Measurements from ENCODE around the gene TAF1B. TPM values are rescaled to one million over a fixed set of nuclear protein-coding genes. Genes with fewer than 3 reads are reported as not detected.

Gene TAF1B
- total RNA-seq, 2 donors from 2014 or later = 14.8 to 16.0 TPM

- WGBS = 90% methylated on average over 3 of the region's 3 CpGs
- Histone ChIP-seq H3K4me1 (replicated peaks) (peaks cover 2% of the 10 kb centered on the region), H3K27me3 (replicated peaks; ENCODE audit: insufficient read depth) (no peaks in the 10 kb centered on the region), H3K27ac (no peak overlapping the region), H3K4me3 (no peak overlapping the region), H3K9me3 (no peaks in the 10 kb centered on the region), H3K36me3 (no peaks in the 10 kb centered on the region)
- intact Hi-C loops (cut with DNase I) = no loop called here
- TF ChIP-seq, protein P1, sequence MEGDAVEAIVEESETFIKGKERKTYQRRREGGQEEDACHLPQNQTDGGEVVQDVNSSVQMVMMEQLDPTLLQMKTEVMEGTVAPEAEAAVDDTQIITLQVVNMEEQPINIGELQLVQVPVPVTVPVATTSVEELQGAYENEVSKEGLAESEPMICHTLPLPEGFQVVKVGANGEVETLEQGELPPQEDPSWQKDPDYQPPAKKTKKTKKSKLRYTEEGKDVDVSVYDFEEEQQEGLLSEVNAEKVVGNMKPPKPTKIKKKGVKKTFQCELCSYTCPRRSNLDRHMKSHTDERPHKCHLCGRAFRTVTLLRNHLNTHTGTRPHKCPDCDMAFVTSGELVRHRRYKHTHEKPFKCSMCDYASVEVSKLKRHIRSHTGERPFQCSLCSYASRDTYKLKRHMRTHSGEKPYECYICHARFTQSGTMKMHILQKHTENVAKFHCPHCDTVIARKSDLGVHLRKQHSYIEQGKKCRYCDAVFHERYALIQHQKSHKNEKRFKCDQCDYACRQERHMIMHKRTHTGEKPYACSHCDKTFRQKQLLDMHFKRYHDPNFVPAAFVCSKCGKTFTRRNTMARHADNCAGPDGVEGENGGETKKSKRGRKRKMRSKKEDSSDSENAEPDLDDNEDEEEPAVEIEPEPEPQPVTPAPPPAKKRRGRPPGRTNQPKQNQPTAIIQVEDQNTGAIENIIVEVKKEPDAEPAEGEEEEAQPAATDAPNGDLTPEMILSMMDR (IDR thresholded peaks at IDR 0.05) = no peak
- TF ChIP-seq POLR2AphosphoS5 (IDR thresholded peaks at IDR 0.05) = no peak
- no peak for TF ChIP-seq POLR2A (IDR thresholded peaks at IDR 0.05)
- DNase-seq (ENCODE audit: low spot score) = no peak
Observed at GRCh38 chr2:9836074-9836473, 7.2 kb upstream of the TAF1B start.

DNA sequence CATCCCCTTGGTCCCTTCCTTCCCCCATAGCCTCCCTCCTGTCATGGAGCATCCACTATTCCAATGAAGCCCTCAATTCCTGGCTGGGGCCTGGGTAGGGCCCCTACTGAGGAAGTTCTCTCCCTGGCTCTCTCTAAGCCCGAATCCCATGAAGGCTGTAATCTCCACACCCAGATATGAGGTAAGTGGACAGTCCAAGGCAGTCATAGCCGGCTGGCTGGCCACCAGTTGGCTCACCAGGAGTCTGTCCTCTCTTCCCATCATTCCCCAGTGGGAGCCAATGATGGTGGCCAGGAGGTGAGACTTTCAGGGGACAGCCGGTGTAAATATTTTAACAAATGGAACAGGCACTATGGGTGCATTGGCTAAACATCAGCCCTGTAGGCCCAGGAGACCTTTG lies 6.8 kb upstream of the TAF1B start:
- Histone ChIP-seq H3K9me3 (no peaks in the 10 kb centered on the region), H3K27me3 (replicated peaks; ENCODE audit: insufficient read depth) (no peaks in the 10 kb centered on the region), H3K4me1 (replicated peaks) (no peaks in the 10 kb centered on the region), H3K4me3 (no peak overlapping the region), H3K27ac (no peak overlapping the region), H3K36me3 (no peaks in the 10 kb centered on the region)
- WGBS = 88% methylated on average over 3 of the region's 3 CpGs
- intact Hi-C loops (cut with DNase I) = no loop called here
- TF ChIP-seq POLR2A (IDR thresholded peaks at IDR 0.05) (no peak), POLR2AphosphoS5 (IDR thresholded peaks at IDR 0.05) (no peak)
- TF ChIP-seq, protein P1 (IDR thresholded peaks at IDR 0.05) = no peak
- DNase-seq (ENCODE audit: low spot score) = no peak

GRCh38 chr2:9837451-9837850 lies 5.8 kb upstream of the TAF1B start:
- Histone ChIP-seq H3K9me3 (no peaks in the 10 kb centered on the region), H3K4me1 (replicated peaks) (no peaks in the 10 kb centered on the region), H3K4me3 (no peak overlapping the region), H3K36me3 (no peaks in the 10 kb centered on the region), H3K27me3 (replicated peaks; ENCODE audit: insufficient read depth) (no peaks in the 10 kb centered on the region), H3K27ac (no peak overlapping the region)
- no peak for DNase-seq (ENCODE audit: low spot score)
- intact Hi-C loops (cut with DNase I) = no loop called here
- WGBS = 74% methylated on average over 4 of the region's 4 CpGs
- TF ChIP-seq POLR2A (IDR thresholded peaks at IDR 0.05) = no peak
- TF ChIP-seq, protein P1 (IDR thresholded peaks at IDR 0.05) = no peak
- no peak for TF ChIP-seq POLR2AphosphoS5 (IDR thresholded peaks at IDR 0.05)

- H3K27me3 ChIP-seq (replicated peaks; ENCODE audit: insufficient read depth) = no peaks in the 10 kb centered on the region
- TF ChIP-seq POLR2AphosphoS5 (IDR thresholded peaks at IDR 0.05) (no peak), POLR2A (IDR thresholded peaks at IDR 0.05) (no peak)
- TF ChIP-seq, protein P1 (IDR thresholded peaks at IDR 0.05) = no peak
- H3K27ac ChIP-seq = no peak overlapping the region
- no peaks in the 10 kb centered on the region for H3K4me1 ChIP-seq (replicated peaks)
- no peaks in the 10 kb centered on the region for H3K36me3 ChIP-seq
- no peak overlapping the region for H3K4me3 ChIP-seq
- no peaks in the 10 kb centered on the region for H3K9me3 ChIP-seq
- intact Hi-C loops (cut with DNase I) = no loop called here
- DNase-seq (ENCODE audit: low spot score) = no peak
Observed at GRCh38 chr2:9838391-9838790, 4.9 kb upstream of the TAF1B start.

DNA sequence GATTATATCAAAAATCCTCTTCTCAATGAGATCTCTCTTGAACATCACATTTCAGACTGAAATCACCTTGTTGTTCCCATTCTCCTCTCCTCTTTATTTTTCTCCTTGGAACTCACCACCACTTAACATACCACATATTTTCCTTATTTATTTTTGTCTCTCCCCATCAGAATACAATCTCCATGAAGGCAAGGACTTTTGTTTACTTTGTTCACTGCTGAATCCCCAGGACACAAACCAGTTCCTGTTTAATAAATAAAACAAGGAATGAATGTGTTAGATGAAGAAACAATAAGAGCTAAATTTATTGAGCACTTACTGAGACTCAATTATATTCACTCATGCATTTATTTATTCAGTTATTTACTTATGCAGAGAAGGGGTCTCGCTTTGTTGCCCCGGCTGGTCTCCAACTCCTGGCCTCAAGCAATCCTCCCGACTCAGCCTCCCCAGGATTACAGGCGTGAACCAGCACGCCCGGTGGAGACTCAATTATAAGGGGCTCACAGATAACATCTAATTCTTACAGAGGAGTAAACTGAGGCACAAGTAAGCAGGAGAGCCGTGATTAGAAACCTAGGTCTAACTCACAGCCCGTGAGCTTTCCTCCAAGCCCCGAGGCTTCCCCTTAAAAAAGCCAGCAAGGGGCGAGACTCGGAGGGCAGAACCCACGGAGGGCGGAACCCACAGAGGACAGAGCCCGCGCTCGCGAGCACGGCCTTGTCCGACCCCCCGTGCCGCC lies 616 bp upstream of the TAF1B start:
- H3K36me3 ChIP-seq = no peaks in the 10 kb centered on the region

More for the DNA sequence above, 616 bp upstream of the TAF1B start:
- no peak for DNase-seq (ENCODE audit: low spot score)
- no peaks in the 10 kb centered on the region for H3K4me1 ChIP-seq (replicated peaks)
- peak overlapping the region; percentile 62 to 85 for H3K4me3 ChIP-seq
- intact Hi-C loops (cut with DNase I) = no loop called here
- no peaks in the 10 kb centered on the region for H3K27me3 ChIP-seq (replicated peaks; ENCODE audit: insufficient read depth)
- 23% methylated on average over 21 of the region's 21 CpGs for WGBS
- H3K9me3 ChIP-seq = no peaks in the 10 kb centered on the region
- H3K27ac ChIP-seq = peak overlapping the region; percentile 91 to 94
- TF ChIP-seq POLR2AphosphoS5 (IDR thresholded peaks at IDR 0.05) (no peak), POLR2A (IDR thresholded peaks at IDR 0.05) (no peak)
- TF ChIP-seq, protein P1 (IDR thresholded peaks at IDR 0.05) = no peak

Measured in prostate gland (tissue), 2 donors.